Measurements from ENCODE around the gene CACNA1C.

The CACNA1C gene

DNA sequence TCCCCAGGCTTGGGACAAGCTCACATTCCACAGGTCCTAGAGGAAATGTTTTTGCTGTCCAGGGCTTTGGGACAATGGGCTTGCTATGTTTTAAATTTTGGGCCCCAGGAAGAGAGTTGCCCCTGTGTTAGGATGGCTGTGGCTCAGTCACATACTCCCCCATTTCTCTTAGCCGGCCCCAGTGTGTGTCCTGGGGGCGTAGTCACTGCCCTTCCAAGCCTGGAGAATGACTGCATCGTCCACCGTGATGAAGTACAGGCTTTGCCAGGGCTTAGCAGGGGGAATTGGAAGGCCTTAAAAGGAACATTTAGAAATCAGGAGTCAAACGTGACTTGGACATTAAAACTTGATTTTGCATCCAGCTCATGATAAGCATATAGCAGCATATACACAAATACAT, 293.6 kb downstream of the CACNA1C start:
- TF ChIP-seq, protein P1, sequence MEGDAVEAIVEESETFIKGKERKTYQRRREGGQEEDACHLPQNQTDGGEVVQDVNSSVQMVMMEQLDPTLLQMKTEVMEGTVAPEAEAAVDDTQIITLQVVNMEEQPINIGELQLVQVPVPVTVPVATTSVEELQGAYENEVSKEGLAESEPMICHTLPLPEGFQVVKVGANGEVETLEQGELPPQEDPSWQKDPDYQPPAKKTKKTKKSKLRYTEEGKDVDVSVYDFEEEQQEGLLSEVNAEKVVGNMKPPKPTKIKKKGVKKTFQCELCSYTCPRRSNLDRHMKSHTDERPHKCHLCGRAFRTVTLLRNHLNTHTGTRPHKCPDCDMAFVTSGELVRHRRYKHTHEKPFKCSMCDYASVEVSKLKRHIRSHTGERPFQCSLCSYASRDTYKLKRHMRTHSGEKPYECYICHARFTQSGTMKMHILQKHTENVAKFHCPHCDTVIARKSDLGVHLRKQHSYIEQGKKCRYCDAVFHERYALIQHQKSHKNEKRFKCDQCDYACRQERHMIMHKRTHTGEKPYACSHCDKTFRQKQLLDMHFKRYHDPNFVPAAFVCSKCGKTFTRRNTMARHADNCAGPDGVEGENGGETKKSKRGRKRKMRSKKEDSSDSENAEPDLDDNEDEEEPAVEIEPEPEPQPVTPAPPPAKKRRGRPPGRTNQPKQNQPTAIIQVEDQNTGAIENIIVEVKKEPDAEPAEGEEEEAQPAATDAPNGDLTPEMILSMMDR (IDR thresholded peaks at IDR 0.05; ENCODE audit: low read depth, low read length), result no peak
- Histone ChIP-seq H3K27me3 (no peaks in the 10 kb centered on the region; the same call in 1 of the 2 replicates), H3K4me1 (no peaks in the 10 kb centered on the region), H3K36me3 (no peaks in the 10 kb centered on the region), H3K9me3 (no peaks in the 10 kb centered on the region), H3K4me3 (ENCODE audit: low read depth, low read length) (no peak overlapping the region)
- DNase-seq, result no peak

DNA sequence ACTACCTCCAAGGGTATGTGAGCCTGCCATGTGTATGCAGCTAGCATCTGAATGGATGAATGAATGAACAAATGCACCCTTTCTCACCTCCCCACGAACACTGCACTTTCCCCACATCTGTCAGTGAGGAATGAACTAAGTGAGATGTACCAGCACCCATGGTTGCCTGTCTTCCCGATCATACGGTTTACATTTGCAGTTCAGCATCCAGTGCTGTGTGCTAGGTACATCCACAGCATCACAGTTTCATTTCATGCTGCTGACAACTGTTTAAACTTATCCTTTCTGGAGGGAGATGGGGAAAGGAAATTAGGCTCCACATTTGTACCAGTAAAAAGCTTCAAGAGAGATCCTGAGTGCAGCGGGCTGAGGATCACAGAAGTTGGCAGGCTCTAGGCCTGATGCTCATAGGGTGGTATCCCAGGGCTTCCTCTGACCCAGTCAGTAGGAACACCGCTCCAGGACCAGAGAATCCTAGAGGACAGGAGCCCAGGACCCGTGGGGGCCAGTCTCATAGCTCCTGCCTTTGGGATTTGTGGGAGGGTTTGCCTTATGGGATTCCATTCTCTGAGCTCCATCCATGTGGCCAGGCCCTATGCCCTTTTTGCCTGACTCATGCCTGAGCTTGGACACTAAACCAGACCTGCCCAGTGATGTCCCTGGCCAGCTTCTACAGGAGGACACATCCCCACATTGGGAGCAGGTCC, 294.5 kb downstream of the CACNA1C start:
- Histone ChIP-seq H3K4me1 (no peaks in the 10 kb centered on the region), H3K27me3 (no peaks in the 10 kb centered on the region; the same call in 1 of the 2 replicates), H3K4me3 (ENCODE audit: low read depth, low read length) (no peak overlapping the region), H3K36me3 (no peaks in the 10 kb centered on the region), H3K9me3 (no peaks in the 10 kb centered on the region)
- TF ChIP-seq, protein P1 (IDR thresholded peaks at IDR 0.05; ENCODE audit: low read depth, low read length), result no peak
- DNase-seq, result no peak

DNA sequence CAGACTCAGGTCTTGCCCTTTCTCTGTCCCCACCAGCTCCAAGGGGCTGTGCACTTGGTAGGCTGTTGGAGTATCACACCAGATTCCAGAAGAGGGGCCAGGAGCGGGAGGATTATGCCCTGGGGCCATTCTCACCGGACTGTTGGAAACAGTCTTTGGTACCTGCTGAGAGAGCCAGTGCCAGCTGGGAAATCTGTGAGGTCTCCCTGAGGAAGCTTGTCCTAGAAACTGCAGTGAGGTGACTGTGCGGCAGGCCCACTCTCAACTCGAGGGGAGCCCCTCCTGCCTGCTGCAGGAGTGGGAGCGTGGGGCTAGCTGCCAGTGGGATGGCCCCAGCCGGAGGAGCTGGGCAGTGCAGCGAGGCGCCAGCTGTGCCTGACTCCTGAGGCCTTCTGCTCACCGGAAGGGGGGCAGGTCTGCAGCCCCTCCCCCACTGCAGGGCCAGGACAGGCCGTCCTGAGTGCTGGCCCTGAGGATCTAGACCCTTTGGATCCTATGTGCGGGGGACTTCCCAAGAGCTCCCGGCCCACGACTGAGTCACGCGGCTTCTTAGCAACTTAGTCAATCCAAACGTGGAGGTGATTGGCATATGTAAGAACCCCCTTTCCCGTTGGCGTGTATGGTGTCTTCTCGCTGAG, 295.2 kb downstream of the CACNA1C start:
- Histone ChIP-seq H3K4me1 (no peaks in the 10 kb centered on the region), H3K27me3 (no peaks in the 10 kb centered on the region; the same call in 1 of the 2 replicates), H3K4me3 (ENCODE audit: low read depth, low read length) (no peak overlapping the region), H3K9me3 (no peaks in the 10 kb centered on the region), H3K36me3 (no peaks in the 10 kb centered on the region)
- DNase-seq, result no peak
- TF ChIP-seq, protein P1 (IDR thresholded peaks at IDR 0.05; ENCODE audit: low read depth, low read length), result no peak

DNA sequence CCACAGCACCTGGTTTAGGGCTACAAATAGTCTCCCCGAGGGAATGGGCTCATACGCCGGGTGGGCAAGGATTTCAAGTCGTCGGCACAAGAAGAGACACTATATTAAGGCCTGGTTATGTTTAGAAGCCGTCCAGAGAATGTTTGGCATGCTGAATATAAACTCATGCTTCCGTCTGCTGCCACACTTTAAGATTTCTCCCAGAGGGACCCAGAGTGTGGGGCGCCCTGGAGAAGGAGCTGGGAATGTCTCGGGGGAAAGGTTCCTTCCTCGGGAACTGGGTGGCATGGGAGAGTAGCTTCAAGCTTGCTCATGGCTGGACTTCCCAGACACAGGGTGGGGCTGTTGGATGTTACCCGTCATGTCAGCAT, 295.7 kb downstream of the CACNA1C start:
- TF ChIP-seq, protein P1 (IDR thresholded peaks at IDR 0.05; ENCODE audit: low read depth, low read length), result no peak

DNA sequence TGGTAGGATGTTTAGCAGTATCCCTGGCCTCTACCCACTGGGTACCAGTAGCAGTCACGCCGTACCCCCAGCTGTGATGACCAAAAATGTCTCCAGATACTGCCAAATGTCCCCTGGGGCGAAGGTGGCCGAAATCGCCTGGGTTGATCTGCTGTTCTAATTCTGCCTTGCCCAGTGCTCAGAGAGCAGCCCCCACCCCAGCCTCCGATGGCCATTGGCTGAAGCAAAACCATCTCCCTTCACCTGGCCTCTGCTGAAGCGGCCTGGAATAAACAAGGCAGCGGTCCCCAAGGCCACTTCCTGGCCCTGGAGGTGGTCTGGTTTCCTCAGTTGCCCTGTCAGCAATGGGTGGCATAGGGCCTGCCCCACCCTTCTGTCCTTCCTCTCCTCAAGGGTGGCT, 298.4 kb downstream of the CACNA1C start:
- no peak for DNase-seq
- TF ChIP-seq, protein P1 (IDR thresholded peaks at IDR 0.05; ENCODE audit: low read depth, low read length), result no peak
- Histone ChIP-seq H3K36me3 (no peaks in the 10 kb centered on the region), H3K27me3 (no peaks in the 10 kb centered on the region), H3K4me1 (no peaks in the 10 kb centered on the region), H3K9me3 (no peaks in the 10 kb centered on the region), H3K4me3 (ENCODE audit: low read depth, low read length) (no peak overlapping the region)

More for the DNA sequence above, 295.7 kb downstream of the CACNA1C start:
- Histone ChIP-seq H3K9me3 (no peaks in the 10 kb centered on the region), H3K27me3 (no peaks in the 10 kb centered on the region; the same call in 1 of the 2 replicates), H3K4me1 (no peaks in the 10 kb centered on the region), H3K36me3 (no peaks in the 10 kb centered on the region), H3K4me3 (ENCODE audit: low read depth, low read length) (no peak overlapping the region)
- no peak for DNase-seq

DNA sequence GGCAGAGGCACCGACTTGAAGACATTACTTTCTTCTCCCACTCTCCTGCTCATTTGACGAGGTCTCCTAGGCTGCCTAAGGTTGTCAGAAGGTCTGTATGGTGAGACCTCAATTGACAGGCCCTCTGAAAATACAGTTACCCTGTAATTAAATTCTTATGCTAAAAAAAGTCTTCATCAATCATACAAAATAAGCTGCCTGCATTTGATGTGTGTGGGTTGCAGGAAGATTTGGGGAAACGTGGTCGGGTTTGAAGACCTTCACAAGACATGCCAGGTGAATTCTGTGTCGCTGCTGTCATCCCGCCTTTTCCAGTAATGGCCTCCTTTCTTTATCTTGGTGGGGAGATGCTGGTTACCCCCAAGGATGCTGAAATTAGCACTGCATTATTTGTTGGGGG, 299.4 kb downstream of the CACNA1C start:
- H3K4me3 ChIP-seq (ENCODE audit: low read depth, low read length), result no peak overlapping the region
- no peaks in the 10 kb centered on the region for H3K4me1 ChIP-seq
- no peaks in the 10 kb centered on the region for H3K36me3 ChIP-seq
- TF ChIP-seq, protein P1 (IDR thresholded peaks at IDR 0.05; ENCODE audit: low read depth, low read length), result no peak
- no peaks in the 10 kb centered on the region for H3K27me3 ChIP-seq
- DNase-seq, result no peak
- H3K9me3 ChIP-seq, result no peaks in the 10 kb centered on the region
